T-cell (primary cell): ENCODE measurements around the gene KIF1A. TPM values are rescaled to one million over a fixed set of nuclear protein-coding genes. Genes with fewer than 3 reads are reported as not detected.

ENCODE experiments used
- ATAC-seq, 4 experiments: fragments of 200-7000 bp in 3 of 4; fragments of 150-1000 bp in 1 of 4; cut with Tn5 transposase; replicated peaks in 1 of 4; 1 replicate in 3 of 4; 2 replicates in 1 of 4; pipeline ENCODE4 v1.10.0; 2021; ENCODE audit warnings: moderate library complexity in 3 of 4, mild to moderate bottlenecking in 2 of 4, moderate number of reproducible peaks in 1 of 4
- CTCF ChIA-PET, 2 donors: fragments of 300-600 bp; sonication (Branson Sonifier 250); formaldehyde crosslinking; loops; one replicate each; lab custom pipeline; 2022; ENCODE audit warnings: antibody characterized with exemption in 2 of 2; lab: Charles Lee
- POLR2A ChIA-PET, 2 donors: fragments of 300-600 bp; sonication (Branson Sonifier 250); formaldehyde crosslinking; loops; one replicate each; lab custom pipeline; 2022; ENCODE audit warnings: antibody characterized with exemption in 2 of 2; lab: Charles Lee
- DNase-seq, 35 experiments: peaks; one replicate each; pipeline versions ENCODE4 v3.0.0 to v3.0.0-alpha.2; 2013 to 2023
- H3K27ac ChIP-seq: one replicate; pipeline ENCODE4 v1.5.1; 2013; ENCODE audit warnings: low read length
- H3K27me3 ChIP-seq, 2 experiments: replicated peaks in 1 of 2; 1 replicate in 1 of 2; 2 replicates in 1 of 2; pipeline versions ENCODE4 v1.6.1 to v1.7.0; 2013; ENCODE audit warnings: low read length in 1 of 2, mixed read lengths in 1 of 2; ENCODE audit not compliant: control insufficient read depth in 2 of 2, insufficient read depth in 2 of 2; ENCODE audit errors: extremely low read depth in 1 of 2
- H3K36me3 ChIP-seq, 2 donors: 1 replicate in 1 of 2; 2 replicates in 1 of 2; pipeline versions ENCODE4 v1.6.1 to v1.7.0; 2013; ENCODE audit warnings: low read length in 1 of 2; ENCODE audit not compliant: control insufficient read depth in 2 of 2, insufficient read depth in 1 of 2; ENCODE audit errors: extremely low read depth in 1 of 2
- H3K4me1 ChIP-seq, 2 experiments: 1 replicate in 1 of 2; 2 replicates in 1 of 2; pipeline versions ENCODE4 v1.6.1 to v1.7.0; 2013; ENCODE audit warnings: low read length in 2 of 2, mixed read lengths in 1 of 2; ENCODE audit not compliant: insufficient read depth in 2 of 2, control insufficient read depth in 1 of 2; ENCODE audit errors: extremely low read depth in 1 of 2
- H3K4me3 ChIP-seq, 2 donors: 1 replicate in 1 of 2; 2 replicates in 1 of 2; pipeline versions ENCODE4 v1.5.1 to v1.7.0; 2013; ENCODE audit warnings: mild to moderate bottlenecking in 2 of 2, low read length in 1 of 2, moderate library complexity in 1 of 2; ENCODE audit not compliant: control insufficient read depth in 1 of 2; ENCODE audit errors: extremely low read depth in 1 of 2
- H3K9me3 ChIP-seq: 2 replicates; pipeline ENCODE4 v1.7.0; 2013
- H3K27ac Mint-ChIP-seq, 2 donors: one replicate each; pipeline ENCODE4 v1.8.0; 2020 to 2021; ENCODE audit warnings: mild to moderate bottlenecking in 2 of 2, mixed read lengths in 2 of 2
- H3K27me3 Mint-ChIP-seq, 2 donors: one replicate each; pipeline ENCODE4 v1.8.0; 2021 to 2022; ENCODE audit warnings: mixed read lengths in 2 of 2
- H3K36me3 Mint-ChIP-seq: one replicate; pipeline ENCODE4 v1.8.0; 2021; ENCODE audit warnings: mixed read lengths
- H3K4me1 Mint-ChIP-seq, 3 donors: one replicate each; pipeline ENCODE4 v1.8.0; 2020 to 2022; ENCODE audit warnings: mixed read lengths in 3 of 3, mild to moderate bottlenecking in 1 of 3
- H3K4me3 Mint-ChIP-seq, 3 donors: one replicate each; pipeline ENCODE4 v1.8.0; 2020 to 2022; ENCODE audit warnings: mild to moderate bottlenecking in 3 of 3, mixed read lengths in 3 of 3, moderate library complexity in 3 of 3
- H3K9me3 Mint-ChIP-seq, 3 donors: one replicate each; pipeline ENCODE4 v1.8.0; 2020 to 2022; ENCODE audit warnings: mixed read lengths in 3 of 3
- WGBS: methylation state at CpG from one replicate; pipeline ENCODE4 v1.1.5; 2013; ENCODE audit warnings: missing lambda C conversion rate; ENCODE audit not compliant: insufficient coverage; 5-methylcytosine and 5-hydroxymethylcytosine counted together
- total RNA-seq, 35 experiments: library from RNA in 6 of 35; stranded (reverse) in 6 of 35; fragments of 120-200 nt in 1 of 35; gene quantifications; one replicate each; pipeline versions ENCODE4 v1.2.1 to v1.2.4 and lab custom pipeline; 2013 to 2026

Gene KIF1A
- total RNA-seq, 5 donors from 2014 or later (not counting 1 experiment from before 2014, with no cell fraction given): 0.43 to 0.58 (median 0.51) TPM; not detected in 2

- no peaks in the 10 kb centered on the region for H3K36me3 ChIP-seq
- peaks cover 0 to 5% of the 10 kb centered on the region in 2 donors for H3K27me3 Mint-ChIP-seq
- H3K27ac Mint-ChIP-seq: no peak overlapping the region
- H3K9me3 ChIP-seq: no peaks in the 10 kb centered on the region
- CTCF ChIA-PET: no interaction called here
- no peak overlapping the region for H3K27ac ChIP-seq
- 90% methylated on average over 10 of the region's 10 CpGs for WGBS
- peaks cover 0 to 10% (median 8%) of the 10 kb centered on the region in 3 donors for H3K9me3 Mint-ChIP-seq
- no peak overlapping the region for H3K4me3 ChIP-seq
- no peak for ATAC-seq
- peaks cover 0 to 29% of the 10 kb centered on the region in 2 experiments for H3K27me3 ChIP-seq
- H3K36me3 Mint-ChIP-seq: peaks cover 4% of the 10 kb centered on the region
- H3K4me3 Mint-ChIP-seq: no peak overlapping the region
- no peaks in the 10 kb centered on the region for H3K4me1 Mint-ChIP-seq
- POLR2A ChIA-PET: no interaction called here
- DNase-seq: no peak
- H3K4me1 ChIP-seq: no peaks in the 10 kb centered on the region
These were observed 38.9 kb upstream of the KIF1A start for GRCh38 chr2:240858871-240859270.

DNA sequence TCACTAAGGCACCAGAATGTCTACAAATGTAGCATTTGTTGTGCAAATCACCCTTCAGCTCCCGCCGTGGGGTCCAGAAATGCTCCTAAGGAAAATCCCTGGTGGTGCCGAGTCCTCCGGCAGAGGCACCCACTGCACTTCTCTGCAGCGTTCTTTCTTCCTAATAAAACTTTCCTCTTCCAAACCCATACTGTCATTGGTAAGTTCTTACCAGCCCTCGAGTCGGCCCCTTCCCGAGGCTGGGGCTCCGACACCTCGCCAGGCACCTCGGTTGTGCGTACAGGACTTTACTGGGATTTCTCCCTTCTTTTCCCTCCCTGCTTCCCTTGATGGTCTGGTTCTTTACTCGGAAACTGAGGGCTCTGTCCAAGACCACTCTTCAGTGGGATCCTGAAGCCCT, 38.3 kb upstream of the KIF1A start:
- Histone ChIP-seq H3K4me1 (no peaks in the 10 kb centered on the region), H3K36me3 (no peaks in the 10 kb centered on the region), H3K4me3 (no peak overlapping the region), H3K27ac (no peak overlapping the region), H3K9me3 (no peaks in the 10 kb centered on the region), H3K27me3 (peaks cover 0 to 29% of the 10 kb centered on the region in 2 experiments)
- ChIA-PET POLR2A (no interaction called here), CTCF (no interaction called here)
- no peak overlapping the region for H3K27ac Mint-ChIP-seq
- H3K9me3 Mint-ChIP-seq: peaks cover 0 to 10% (median 8%) of the 10 kb centered on the region in 3 donors
- H3K4me1 Mint-ChIP-seq: no peaks in the 10 kb centered on the region
- H3K36me3 Mint-ChIP-seq: peaks cover 4% of the 10 kb centered on the region
- H3K4me3 Mint-ChIP-seq: no peak overlapping the region
- ATAC-seq: no peak
- DNase-seq: no peak
- 89% methylated on average over 8 of the region's 13 CpGs for WGBS
- H3K27me3 Mint-ChIP-seq: peaks cover 0 to 5% of the 10 kb centered on the region in 2 donors

- Mint-ChIP-seq H3K27ac (no peak overlapping the region), H3K4me1 (no peaks in the 10 kb centered on the region), H3K27me3 (peaks cover 0 to 5% of the 10 kb centered on the region in 2 donors), H3K4me3 (no peak overlapping the region), H3K36me3 (peaks cover 4% of the 10 kb centered on the region), H3K9me3 (peaks cover 0 to 10% (median 8%) of the 10 kb centered on the region in 3 donors)
- POLR2A ChIA-PET: no interaction called here
- Histone ChIP-seq H3K9me3 (no peaks in the 10 kb centered on the region), H3K27ac (no peak overlapping the region), H3K36me3 (no peaks in the 10 kb centered on the region), H3K4me3 (no peak overlapping the region), H3K27me3 (peaks cover 0 to 29% of the 10 kb centered on the region in 2 experiments), H3K4me1 (no peaks in the 10 kb centered on the region)
- WGBS: 89% methylated on average over 17 of the region's 21 CpGs
- DNase-seq (no peak), ATAC-seq (no peak)
- CTCF ChIA-PET: interaction anchor here in 1 of 2 donors (0.9 kb wide), 1 partner anchor 334 kb away, joined by 3 read pairs; no protein-coding TSS in a partner anchor
These were observed 37.3 kb upstream of the KIF1A start for GRCh38 chr2:240857039-240858008.

- H3K36me3 Mint-ChIP-seq: peaks cover 4% of the 10 kb centered on the region
- H3K4me3 Mint-ChIP-seq: no peak overlapping the region
- 80% methylated on average over 15 of the region's 21 CpGs for WGBS
- CTCF ChIA-PET: no interaction called here
- DNase-seq: no peak
- H3K27me3 Mint-ChIP-seq: peaks cover 0 to 5% of the 10 kb centered on the region in 2 donors
- Histone ChIP-seq H3K27me3 (peaks cover 0 to 35% of the 10 kb centered on the region in 2 experiments), H3K4me3 (no peak overlapping the region), H3K9me3 (no peaks in the 10 kb centered on the region), H3K27ac (no peak overlapping the region), H3K36me3 (no peaks in the 10 kb centered on the region), H3K4me1 (no peaks in the 10 kb centered on the region)
- H3K9me3 Mint-ChIP-seq: peaks cover 0 to 10% (median 8%) of the 10 kb centered on the region in 3 donors
- no peaks in the 10 kb centered on the region for H3K4me1 Mint-ChIP-seq
- ATAC-seq: no peak
- POLR2A ChIA-PET: no interaction called here
- H3K27ac Mint-ChIP-seq: no peak overlapping the region
These were observed 36.3 kb upstream of the KIF1A start for GRCh38 chr2:240856151-240856980.

DNA sequence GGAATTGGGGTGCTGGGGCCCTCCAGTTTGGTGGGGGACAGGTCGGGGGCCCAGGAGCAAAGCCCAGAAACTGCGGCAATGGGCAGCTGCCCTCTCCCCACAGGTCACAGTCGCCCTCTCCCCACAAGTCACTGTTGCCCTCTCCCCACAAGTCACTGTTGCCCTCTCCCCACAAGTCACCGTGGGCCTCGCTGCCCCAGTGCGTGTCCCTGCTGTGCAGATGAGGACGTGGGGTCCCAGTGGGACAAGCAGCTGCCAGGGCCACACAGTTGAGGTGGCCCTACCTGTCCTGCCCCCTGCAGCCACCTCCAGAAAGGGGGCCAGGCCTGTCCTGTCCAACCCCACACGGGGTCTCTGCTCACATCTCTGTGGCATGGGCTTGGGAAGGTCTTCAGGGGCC, 35.7 kb upstream of the KIF1A start:
- Mint-ChIP-seq H3K4me3 (no peak overlapping the region), H3K27ac (no peak overlapping the region), H3K36me3 (peaks cover 4% of the 10 kb centered on the region), H3K9me3 (peaks cover 0 to 10% (median 8%) of the 10 kb centered on the region in 3 donors), H3K27me3 (peaks cover 0 to 9% of the 10 kb centered on the region in 2 donors), H3K4me1 (no peaks in the 10 kb centered on the region)
- Histone ChIP-seq H3K4me1 (no peaks in the 10 kb centered on the region), H3K36me3 (no peaks in the 10 kb centered on the region), H3K4me3 (no peak overlapping the region), H3K9me3 (no peaks in the 10 kb centered on the region), H3K27ac (no peak overlapping the region), H3K27me3 (peaks cover 0 to 42% of the 10 kb centered on the region in 2 experiments)
- ChIA-PET POLR2A (no interaction called here), CTCF (no interaction called here)
- 87% methylated on average over 6 of the region's 8 CpGs for WGBS
- DNase-seq (no peak), ATAC-seq (no peak)

- no peak overlapping the region for H3K27ac Mint-ChIP-seq
- Histone ChIP-seq H3K9me3 (no peaks in the 10 kb centered on the region), H3K4me1 (no peaks in the 10 kb centered on the region), H3K36me3 (no peaks in the 10 kb centered on the region), H3K4me3 (no peak overlapping the region), H3K27me3 (peaks cover 0 to 40% of the 10 kb centered on the region in 2 experiments), H3K27ac (no peak overlapping the region)
- peaks cover 0 to 8% of the 10 kb centered on the region in 2 donors for H3K27me3 Mint-ChIP-seq
- ChIA-PET POLR2A (no interaction called here), CTCF (interaction anchor here in 1 of 2 donors (0.5 kb wide), 1 partner anchor 437 kb away, joined by 4 read pairs; no protein-coding TSS in a partner anchor)
- WGBS: 71% methylated on average over 15 of the region's 15 CpGs
- ATAC-seq (no peak), DNase-seq (no peak)
- H3K4me3 Mint-ChIP-seq: no peak overlapping the region
- H3K9me3 Mint-ChIP-seq: peaks cover 0 to 10% (median 8%) of the 10 kb centered on the region in 3 donors
- peaks cover 4% of the 10 kb centered on the region for H3K36me3 Mint-ChIP-seq
- H3K4me1 Mint-ChIP-seq: no peaks in the 10 kb centered on the region
These were observed 32.8 kb upstream of the KIF1A start for GRCh38 chr2:240852671-240853314.
